Stimulated activated CD4-positive, alpha-beta T cell treated with anti-CD3 and anti-CD28 coated beads, Interleukin-1b, Interleukin-23, amount 100 ng/mL, for 1 hour (primary cell): ENCODE data around the gene PIK3C2B.
"Not testable (repeated sequence)": the region's sequence is repeated elsewhere in the genome, so short reads cannot be mapped to it uniquely, and the experiment has no call there.

Experiments used
- DNase-seq, 2 donors: peaks; one replicate each; pipeline ENCODE4 v3.0.0-alpha.2; 2020; ENCODE audit warnings: low read depth in 2 of 2

PIK3C2B gene

GRCh38 chr1:204494281-204495077 is at the start of gene PIK3C2B:
Gene PIK3C2B (minus strand): TSS chr1:204494805. CDS start chr1:204469802, 25,003 bp downstream.
- no peak for DNase-seq

GRCh38 chr1:204544321-204544720 is 49.7 kb upstream of the PIK3C2B start:
- DNase-seq = no peak

DNA sequence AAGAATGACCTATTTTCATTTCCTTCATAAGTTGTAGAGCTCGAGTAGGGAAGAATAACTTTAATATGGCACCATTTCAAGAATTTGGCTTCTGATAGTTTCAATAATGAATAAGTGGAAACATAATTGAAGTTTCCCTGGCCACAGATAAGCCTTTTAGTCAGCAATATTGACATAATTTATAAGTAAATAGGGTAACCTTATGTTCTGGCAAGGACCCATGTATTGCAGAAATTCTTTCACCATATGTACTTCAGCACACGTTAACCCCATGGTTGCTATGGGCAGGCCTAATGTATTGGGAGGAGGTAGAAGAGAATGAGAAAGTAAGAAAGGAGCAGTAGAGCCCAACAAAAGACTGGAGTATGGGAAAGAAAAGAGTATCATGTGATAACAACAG is 47.0 kb upstream of the PIK3C2B start:
- DNase-seq = no peak

GRCh38 chr1:204532832-204533231 is 38.2 kb upstream of the PIK3C2B start:
- DNase-seq = no peak

- no peak for DNase-seq
Measured at GRCh38 chr1:204530932-204531331, 36.3 kb upstream of the PIK3C2B start.

GRCh38 chr1:204529371-204529895 is 34.8 kb upstream of the PIK3C2B start:
- no peak for DNase-seq

- DNase-seq = no peak
Measured at GRCh38 chr1:204528677-204529076, 34.1 kb upstream of the PIK3C2B start.

- no peak for DNase-seq
Measured at GRCh38 chr1:204528241-204528640, 33.6 kb upstream of the PIK3C2B start.

GRCh38 chr1:204524986-204525385 is 30.4 kb upstream of the PIK3C2B start:
- no peak for DNase-seq

- no peak for DNase-seq
Measured at GRCh38 chr1:204523605-204524215, 29.1 kb upstream of the PIK3C2B start.

GRCh38 chr1:204521941-204522521 is 27.4 kb upstream of the PIK3C2B start:
- not testable (repeated sequence) for DNase-seq

DNA sequence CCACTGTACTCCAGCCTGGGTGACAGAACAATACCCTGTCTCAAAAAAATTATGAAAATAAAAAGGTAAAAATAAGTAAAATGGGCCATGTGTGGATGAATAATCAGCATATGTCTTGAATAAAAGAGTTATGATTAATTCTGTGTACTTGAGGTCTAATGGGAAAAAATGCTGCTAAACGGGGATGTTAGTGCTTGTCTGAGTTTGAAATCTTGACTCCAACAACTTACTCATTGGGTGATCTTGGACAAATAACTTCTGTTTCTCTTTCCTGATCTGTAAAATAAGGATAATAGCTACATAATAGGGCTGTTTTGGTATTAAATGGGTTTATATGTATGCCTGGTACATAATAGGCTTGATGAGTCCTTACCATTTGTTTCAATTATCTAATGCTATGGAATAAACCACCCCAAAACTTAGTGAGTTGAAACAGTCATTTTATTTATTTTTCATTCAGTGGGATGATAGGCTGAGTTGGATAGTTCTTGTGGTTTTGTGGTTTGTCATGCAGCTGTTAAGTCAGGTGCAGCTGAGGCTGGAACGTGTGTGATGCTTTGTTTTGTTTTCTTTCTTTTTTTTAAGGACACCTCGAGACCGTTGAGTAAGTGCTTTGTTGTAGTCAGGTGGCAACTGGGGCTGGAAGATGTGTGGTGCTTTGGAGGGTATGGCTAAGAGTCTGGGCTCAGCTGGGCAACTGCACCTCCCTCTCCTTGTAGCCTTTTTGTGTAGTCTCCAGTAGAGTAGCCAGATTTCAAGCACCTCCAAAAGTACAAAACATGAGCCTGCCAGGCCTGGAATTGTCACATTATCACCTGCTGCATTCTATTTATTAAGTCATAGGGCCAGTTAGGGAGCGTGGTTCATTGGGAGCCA is 26.5 kb upstream of the PIK3C2B start:
- peak in 1 of 2 donors; percentile 32 for DNase-seq

DNA sequence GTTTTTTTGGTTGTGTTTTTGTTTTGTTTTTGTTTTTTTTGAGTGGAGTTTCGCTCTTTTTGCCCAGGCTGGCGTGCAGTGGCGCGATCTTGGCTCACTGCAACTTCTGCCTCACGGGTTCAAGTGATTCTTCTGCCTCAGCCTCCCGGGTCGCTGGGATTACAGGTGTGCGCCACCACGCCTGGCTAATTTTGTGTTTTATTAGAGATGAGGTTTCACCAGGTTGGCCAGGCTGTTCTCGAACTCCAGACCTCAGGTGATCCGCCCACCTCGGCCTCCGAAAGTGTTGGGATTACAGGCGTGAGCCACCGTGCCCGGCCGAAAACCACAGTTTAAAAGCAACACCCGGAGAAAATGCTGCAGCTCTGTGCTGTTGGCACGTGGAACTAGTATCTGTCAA is 22.8 kb upstream of the PIK3C2B start:
- DNase-seq = not testable (repeated sequence)

DNA sequence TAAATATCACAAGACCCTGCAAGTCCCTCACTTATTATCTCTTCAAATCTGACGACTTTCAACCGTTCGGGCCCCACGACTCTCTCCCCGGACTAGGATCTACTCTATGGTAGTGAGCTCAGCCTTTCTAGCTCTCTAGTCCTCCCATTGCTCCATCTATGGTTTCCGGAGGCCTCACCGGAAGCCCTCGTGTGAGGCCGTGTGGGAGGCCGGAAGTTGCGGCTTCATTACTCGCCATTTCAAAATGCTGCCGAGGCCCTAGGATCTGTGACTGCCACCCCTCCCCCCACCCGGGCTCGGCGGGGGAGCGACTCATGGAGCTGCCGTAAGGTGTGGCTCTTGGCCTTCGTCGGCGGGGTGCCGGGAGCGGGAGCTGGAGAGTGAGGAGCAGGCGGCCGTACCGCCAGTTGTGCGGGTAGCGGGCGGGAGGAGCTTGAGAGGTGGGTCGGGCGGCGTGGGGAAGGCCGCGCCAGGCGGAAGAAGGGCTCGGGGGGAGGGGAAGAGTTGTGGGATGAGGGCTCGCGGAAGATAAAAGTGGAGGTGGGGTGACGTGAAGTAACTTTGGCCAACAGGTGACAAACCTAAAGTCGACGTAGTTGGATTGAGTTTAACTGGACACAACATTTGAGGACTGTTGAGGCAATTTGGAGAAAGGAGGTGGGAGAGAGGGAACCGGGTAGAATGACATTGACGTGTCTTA is 21.7 kb upstream of the PIK3C2B start, which contains the start of gene MDM4:
TSS of gene MDM4 (plus strand) at position 227 of the 700 bp plus-strand sequence. CDS start 9,113 bp downstream, outside the sequence.
- DNase-seq = peak; percentile 82 to 86

GRCh38 chr1:204514828-204515227 is 20.2 kb upstream of the PIK3C2B start:
- no peak for DNase-seq

DNA sequence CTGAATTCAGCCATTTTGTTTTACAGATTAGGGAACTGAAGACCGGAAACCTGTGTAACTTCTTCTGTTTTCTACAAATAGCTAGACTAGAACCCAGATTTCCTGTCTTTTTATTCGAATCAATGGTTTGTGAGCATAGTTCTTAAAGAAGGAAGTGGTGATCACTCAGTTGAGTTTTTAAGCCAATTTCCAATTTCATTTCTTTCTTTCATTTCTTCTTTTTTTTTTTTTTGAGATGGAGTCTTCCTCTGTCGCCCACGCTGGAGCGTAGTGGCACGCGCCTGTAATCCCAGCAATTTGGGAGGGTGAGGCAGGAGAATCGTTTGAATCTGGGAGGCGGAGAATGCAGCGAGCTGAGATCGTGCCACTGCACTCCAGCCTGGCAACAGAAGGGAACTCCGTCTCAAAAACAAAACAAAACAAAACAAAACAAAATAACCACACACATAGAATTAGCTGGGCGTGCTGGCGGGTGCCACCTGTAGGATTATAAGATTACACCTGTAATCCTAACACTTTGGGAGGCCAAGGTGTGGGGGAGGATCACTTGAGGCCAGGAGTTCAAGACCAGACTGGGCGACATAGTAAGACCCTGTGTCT is 18.6 kb upstream of the PIK3C2B start:
- no peak for DNase-seq

DNA sequence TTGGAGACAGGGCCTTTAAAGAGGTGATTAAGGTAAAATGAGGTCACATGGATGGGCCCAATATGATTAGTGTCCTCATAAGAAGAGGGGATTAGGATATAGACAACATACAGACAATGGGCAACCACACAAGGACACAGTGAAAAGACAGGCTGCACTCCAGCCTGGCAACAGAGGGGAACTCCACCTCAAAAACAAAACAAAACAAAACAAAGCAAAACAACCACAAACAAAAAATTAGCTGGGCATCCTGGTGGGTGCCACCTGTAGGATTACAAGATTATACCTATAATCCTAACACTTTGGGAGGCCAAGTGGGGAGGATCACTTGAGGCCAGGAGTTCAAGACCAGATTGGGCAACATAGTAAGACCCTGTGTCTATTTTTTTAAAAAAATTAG is 16.8 kb upstream of the PIK3C2B start:
- DNase-seq = no peak

- no peak for DNase-seq
Measured at GRCh38 chr1:204509186-204509635, 14.6 kb upstream of the PIK3C2B start.

DNA sequence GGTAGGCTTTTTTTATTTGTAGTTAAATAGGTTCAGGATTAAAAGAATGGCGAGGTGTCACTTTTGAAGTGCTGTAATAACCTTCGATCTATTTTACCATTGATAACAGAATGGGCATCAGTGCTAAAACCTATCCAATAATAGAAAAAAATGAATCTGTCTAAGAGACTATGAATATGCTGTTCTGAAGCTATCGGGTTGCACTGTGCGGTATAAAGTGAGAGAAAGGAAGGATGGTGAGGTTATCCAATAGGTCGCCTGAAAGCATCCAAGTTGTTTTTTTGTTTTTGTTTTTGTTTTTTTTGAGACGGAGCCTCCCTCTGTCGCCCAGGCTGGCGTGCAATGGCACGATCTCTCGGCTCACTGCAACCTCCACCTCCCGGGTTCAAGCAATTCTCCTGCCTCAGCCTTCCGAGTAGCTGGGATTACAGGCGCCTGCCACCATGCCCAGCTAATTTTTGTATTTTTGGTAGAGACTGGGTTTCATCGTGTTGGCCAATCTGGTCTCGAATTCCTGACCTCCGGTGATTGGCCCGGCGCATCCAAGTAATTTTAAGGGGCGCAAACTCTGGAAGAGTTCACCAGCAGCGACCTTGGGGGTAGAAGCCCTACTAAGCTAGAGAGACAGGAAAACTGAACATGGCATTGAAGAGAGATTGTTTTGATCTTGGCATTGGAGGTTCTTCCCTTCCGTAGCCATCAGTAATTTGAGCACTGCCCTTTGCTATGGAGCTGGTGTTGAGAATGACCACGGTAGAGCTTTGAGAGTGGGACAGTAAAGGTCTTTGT is 12.9 kb upstream of the PIK3C2B start:
- DNase-seq = no peak

DNA sequence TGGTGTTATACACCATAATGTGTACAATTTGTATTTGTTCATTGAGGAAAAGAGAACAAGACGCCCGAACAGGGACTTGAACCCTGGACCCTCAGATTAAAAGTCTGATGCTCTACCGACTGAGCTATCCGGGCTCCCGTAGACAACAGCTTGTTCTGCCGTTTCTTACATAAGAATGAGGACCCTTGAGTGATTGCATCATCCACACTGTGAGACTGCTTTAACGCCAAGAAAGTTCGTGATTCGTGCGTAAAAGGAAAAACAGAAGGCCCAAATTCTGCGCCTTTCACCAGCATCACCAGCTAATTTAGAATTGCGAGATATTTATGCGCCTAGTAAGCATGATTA is 12.3 kb upstream of the PIK3C2B start:
- DNase-seq = peak; percentile 73 to 88
